Activated CD4-positive, alpha-beta memory T cell treated with anti-CD3 and anti-CD28 coated beads, Interleukin-2, amount 10 ng/mL, durations not matched to agents 7 days and 5 days (primary cell): ENCODE results near the gene TNFSF8. TPM values are rescaled to one million over a fixed set of nuclear protein-coding genes. Genes with fewer than 3 reads are reported as not detected.
A peak's percentile ranks its signal among the peaks of the same experiment; 100 is the strongest.

ENCODE experiments used
- CTCF ChIA-PET: fragments of 350-600 bp; sonication (Branson Sonifier 250); formaldehyde crosslinking; loops from one replicate; lab custom pipeline; 2021; ENCODE audit warnings: antibody characterized with exemption, inconsistent platforms; lab: Charles Lee
- POLR2A ChIA-PET: fragments of 350-600 bp; sonication (Branson Sonifier 250); formaldehyde crosslinking; loops from one replicate; lab custom pipeline; 2021; ENCODE audit warnings: antibody characterized with exemption; lab: Charles Lee
- DNase-seq: peaks from one replicate; pipeline ENCODE4 v3.0.0-alpha.2; 2020
- H3K27ac Mint-ChIP-seq: one replicate; pipeline ENCODE4 v1.8.0; 2021; ENCODE audit warnings: mild to moderate bottlenecking, mixed read lengths
- H3K27me3 Mint-ChIP-seq: one replicate; pipeline ENCODE4 v1.8.0; 2021; ENCODE audit warnings: mixed read lengths
- H3K36me3 Mint-ChIP-seq: one replicate; pipeline ENCODE4 v1.8.0; 2021; ENCODE audit warnings: low read depth, mixed read lengths
- H3K4me1 Mint-ChIP-seq: one replicate; pipeline ENCODE4 v1.8.0; 2021; ENCODE audit warnings: mixed read lengths
- H3K4me3 Mint-ChIP-seq: one replicate; pipeline ENCODE4 v1.8.0; 2021; ENCODE audit warnings: mild to moderate bottlenecking, mixed read lengths
- H3K9me3 Mint-ChIP-seq: one replicate; pipeline ENCODE4 v1.8.0; 2021; ENCODE audit warnings: mixed read lengths
- total RNA-seq, 2 experiments: library from RNA; stranded (reverse); gene quantifications; one replicate each; pipeline ENCODE4 v1.2.3, GENCODE V29; 2021

Gene TNFSF8
- total RNA-seq, 2 experiments from 2014 or later, result 34.6 to 34.8 TPM

GRCh38 chr9:114888607-114889006, 41.8 kb downstream of the TNFSF8 start:
- no peak for DNase-seq
- peaks cover 32% of the 10 kb centered on the region for H3K36me3 Mint-ChIP-seq
- ChIA-PET POLR2A (interaction anchor here (0.5 to 3.7 kb wide), 4 partner anchors 10 to 40 kb away, joined by 3 to 36 read pairs (median 8); no protein-coding TSS in a partner anchor), CTCF (interaction anchor here (1.6 to 1.9 kb wide), 2 partner anchors 126 to 207 kb away, joined by 4 to 8 read pairs; partner anchors contain the start of gene TEX48)
- no peak overlapping the region for H3K4me3 Mint-ChIP-seq
- H3K27ac Mint-ChIP-seq, result no peak overlapping the region
- peaks cover 34% of the 10 kb centered on the region for H3K4me1 Mint-ChIP-seq
- no peaks in the 10 kb centered on the region for H3K27me3 Mint-ChIP-seq
- H3K9me3 Mint-ChIP-seq, result peaks cover 17% of the 10 kb centered on the region

DNA sequence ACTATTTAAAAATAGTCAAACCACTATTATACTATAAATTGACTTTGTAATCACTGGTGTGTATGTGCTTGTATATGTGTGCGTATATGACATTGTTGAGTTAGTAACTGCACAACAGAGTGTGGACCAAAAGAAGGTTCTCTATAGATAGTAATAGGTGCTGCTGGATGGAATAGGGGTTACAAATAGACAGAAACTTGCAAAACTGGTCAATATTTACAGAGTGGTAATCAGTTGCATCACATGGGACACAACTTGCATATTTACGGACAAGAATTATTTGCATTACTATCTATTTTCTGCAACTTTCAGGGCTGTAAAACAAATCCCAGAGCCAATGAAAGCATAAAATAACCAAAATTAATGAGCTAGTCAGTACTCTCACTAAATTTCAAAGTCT, 42.4 kb downstream of the TNFSF8 start:
- H3K27me3 Mint-ChIP-seq, result no peaks in the 10 kb centered on the region
- no peak for DNase-seq
- H3K4me3 Mint-ChIP-seq, result no peak overlapping the region
- CTCF ChIA-PET, result interaction anchor here (1.6 to 1.9 kb wide), 2 partner anchors 127 to 206 kb away, joined by 4 to 8 read pairs; partner anchors contain the start of gene TEX48
- H3K9me3 Mint-ChIP-seq, result peaks cover 16% of the 10 kb centered on the region
- POLR2A ChIA-PET, result interaction anchor here (0.5 to 3.7 kb wide), 4 partner anchors 10 to 41 kb away, joined by 3 to 36 read pairs (median 8); no protein-coding TSS in a partner anchor
- H3K36me3 Mint-ChIP-seq, result peaks cover 26% of the 10 kb centered on the region
- peaks cover 28% of the 10 kb centered on the region for H3K4me1 Mint-ChIP-seq
- no peak overlapping the region for H3K27ac Mint-ChIP-seq

DNA sequence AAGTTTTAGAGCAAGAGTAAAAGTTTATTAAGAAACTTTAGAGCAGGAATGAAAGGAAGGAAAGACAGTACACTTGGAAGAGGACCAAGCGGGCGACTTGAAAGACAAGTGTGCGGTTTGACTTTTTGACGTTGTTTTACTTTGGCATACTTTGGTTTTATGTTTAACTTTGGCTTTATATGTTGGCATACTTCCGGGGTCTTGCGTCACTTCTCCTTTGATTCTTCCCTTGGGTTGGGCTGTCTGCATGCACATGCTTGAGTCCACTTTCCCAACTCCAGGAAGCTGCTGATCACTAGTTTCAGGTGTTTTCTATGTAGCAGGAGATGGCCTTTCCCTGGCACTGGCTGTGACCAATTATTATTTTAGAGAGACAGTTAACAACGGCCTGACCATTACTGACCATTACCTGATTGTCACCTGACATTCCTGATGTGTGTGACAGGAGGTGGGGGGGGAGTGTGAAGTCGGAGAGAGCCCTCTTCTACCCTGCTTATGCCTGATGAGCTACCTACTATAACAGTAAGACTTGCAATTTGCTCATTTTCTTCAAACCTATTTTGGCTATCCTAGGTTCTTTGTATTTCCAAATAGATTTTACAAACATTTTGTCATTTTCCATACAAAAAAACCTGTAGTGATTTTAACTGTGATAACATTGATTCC, 45.5 kb downstream of the TNFSF8 start:
- ChIA-PET POLR2A (no interaction called here), CTCF (no interaction called here)
- no peak for DNase-seq
- H3K4me1 Mint-ChIP-seq, result peaks cover 17% of the 10 kb centered on the region
- H3K27me3 Mint-ChIP-seq, result no peaks in the 10 kb centered on the region
- no peak overlapping the region for H3K4me3 Mint-ChIP-seq
- peaks cover 12% of the 10 kb centered on the region for H3K9me3 Mint-ChIP-seq
- no peak overlapping the region for H3K27ac Mint-ChIP-seq
- H3K36me3 Mint-ChIP-seq, result peaks cover 6% of the 10 kb centered on the region

DNA sequence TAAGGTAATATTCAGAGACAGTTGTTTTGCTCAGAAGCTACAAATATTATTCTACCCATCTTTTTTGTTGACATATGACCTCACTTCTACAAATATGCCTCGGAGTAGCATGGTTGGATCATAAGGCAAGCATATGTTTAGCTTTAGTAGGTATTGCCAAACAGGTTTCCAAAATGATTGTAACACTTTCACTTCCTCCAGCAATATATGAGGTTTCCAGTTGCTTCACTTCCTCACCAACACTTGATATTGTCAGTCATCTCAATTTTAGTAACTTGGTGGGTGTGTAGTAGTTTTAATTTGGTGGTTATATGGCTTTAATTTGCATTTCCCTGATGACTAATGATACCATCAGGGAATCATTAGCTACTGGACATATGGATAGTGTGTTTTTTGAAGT, 46.7 kb downstream of the TNFSF8 start:
- no peaks in the 10 kb centered on the region for H3K27me3 Mint-ChIP-seq
- H3K9me3 Mint-ChIP-seq, result peaks cover 12% of the 10 kb centered on the region
- no peak for DNase-seq
- H3K36me3 Mint-ChIP-seq, result peaks cover 4% of the 10 kb centered on the region
- H3K4me1 Mint-ChIP-seq, result peaks cover 7% of the 10 kb centered on the region
- H3K4me3 Mint-ChIP-seq, result no peak overlapping the region
- POLR2A ChIA-PET, result no interaction called here
- CTCF ChIA-PET, result interaction anchor here (1.2 to 1.5 kb wide), 3 partner anchors 14 to 131 kb away, joined by 3 to 4 read pairs (median 3); no protein-coding TSS in a partner anchor
- no peak overlapping the region for H3K27ac Mint-ChIP-seq

- POLR2A ChIA-PET, result interaction anchor here (1.0 kb wide), 1 partner anchor 9 kb away, joined by 5 read pairs; no protein-coding TSS in a partner anchor
- Mint-ChIP-seq H3K4me1 (peaks cover 2% of the 10 kb centered on the region), H3K27me3 (peaks cover 2% of the 10 kb centered on the region), H3K4me3 (no peak overlapping the region), H3K9me3 (peaks cover 36% of the 10 kb centered on the region), H3K36me3 (peaks cover 17% of the 10 kb centered on the region), H3K27ac (no peak overlapping the region)
- no peak for DNase-seq
- CTCF ChIA-PET, result no interaction called here
These were observed 50.1 kb downstream of the TNFSF8 start for GRCh38 chr9:114880291-114880745.

DNA sequence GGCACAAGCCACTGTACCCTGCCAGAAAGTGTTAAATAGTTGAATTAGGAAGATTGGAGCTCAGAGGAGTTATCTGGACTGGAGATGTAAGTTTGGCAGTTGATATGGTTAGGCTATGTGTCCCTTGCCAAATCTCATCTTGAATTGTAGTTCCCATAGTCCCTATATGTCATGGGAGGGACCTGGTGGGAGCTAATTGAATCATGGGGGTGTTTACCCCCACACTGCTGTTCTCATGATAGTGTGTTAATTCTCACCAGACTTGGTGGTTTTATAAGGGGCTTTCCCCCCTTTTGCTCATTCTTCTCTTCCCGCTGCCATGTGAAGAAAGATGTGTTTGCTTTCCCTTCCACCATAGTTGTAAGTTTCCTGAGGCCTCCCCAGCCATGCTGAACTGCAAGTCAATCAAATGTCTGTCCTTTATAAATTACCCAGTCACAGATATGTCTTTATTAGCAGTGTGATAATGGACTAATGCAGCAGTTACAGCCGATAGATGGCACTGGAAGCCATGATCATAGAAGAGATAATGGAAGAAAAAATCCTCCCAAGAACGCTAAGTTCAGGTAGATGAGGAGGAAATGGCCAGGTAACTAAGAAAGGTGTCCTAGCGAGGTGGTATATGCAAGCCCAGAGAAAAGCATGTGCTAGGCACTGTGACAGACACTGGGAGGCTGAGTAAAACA, 51.4 kb downstream of the TNFSF8 start:
- Mint-ChIP-seq H3K27me3 (peaks cover 2% of the 10 kb centered on the region), H3K27ac (no peak overlapping the region), H3K4me3 (no peak overlapping the region), H3K36me3 (peaks cover 25% of the 10 kb centered on the region), H3K9me3 (peaks cover 45% of the 10 kb centered on the region), H3K4me1 (peaks cover 2% of the 10 kb centered on the region)
- ChIA-PET POLR2A (no interaction called here), CTCF (no interaction called here)
- DNase-seq, result no peak

- ChIA-PET CTCF (interaction anchor here (1.2 to 1.9 kb wide), 2 partner anchors 37 to 63 kb away, joined by 3 to 7 read pairs; no protein-coding TSS in a partner anchor), POLR2A (interaction anchor here (1.2 to 2.1 kb wide), 2 partner anchors 29 to 61 kb away, joined by 4 to 17 read pairs; partner anchors contain the start of gene TNFSF8)
These were observed 60.5 kb downstream of the TNFSF8 start for GRCh38 chr9:114869845-114870244.

GRCh38 chr9:114869378-114869777, 61.0 kb downstream of the TNFSF8 start:
- DNase-seq, result no peak
- H3K9me3 Mint-ChIP-seq, result peaks cover 39% of the 10 kb centered on the region
- H3K27me3 Mint-ChIP-seq, result peaks cover 8% of the 10 kb centered on the region
- CTCF ChIA-PET, result interaction anchor here (1.2 to 1.9 kb wide), 2 partner anchors 38 to 63 kb away, joined by 3 to 7 read pairs; no protein-coding TSS in a partner anchor
- POLR2A ChIA-PET, result interaction anchor here (1.2 to 2.1 kb wide), 2 partner anchors 30 to 61 kb away, joined by 4 to 17 read pairs; partner anchors contain the start of gene TNFSF8
- H3K27ac Mint-ChIP-seq, result peak overlapping the region; percentile 75
- H3K36me3 Mint-ChIP-seq, result peaks cover 55% of the 10 kb centered on the region
- peaks cover 33% of the 10 kb centered on the region for H3K4me1 Mint-ChIP-seq
- no peak overlapping the region for H3K4me3 Mint-ChIP-seq

More at GRCh38 chr9:114869845-114870244, 60.5 kb downstream of the TNFSF8 start:
- no peak overlapping the region for H3K4me3 Mint-ChIP-seq
- H3K9me3 Mint-ChIP-seq, result peaks cover 39% of the 10 kb centered on the region
- peaks cover 33% of the 10 kb centered on the region for H3K4me1 Mint-ChIP-seq
- peak; percentile 64 for DNase-seq
- peaks cover 56% of the 10 kb centered on the region for H3K36me3 Mint-ChIP-seq
- peaks cover 8% of the 10 kb centered on the region for H3K27me3 Mint-ChIP-seq
- H3K27ac Mint-ChIP-seq, result peak overlapping the region; percentile 75

DNA sequence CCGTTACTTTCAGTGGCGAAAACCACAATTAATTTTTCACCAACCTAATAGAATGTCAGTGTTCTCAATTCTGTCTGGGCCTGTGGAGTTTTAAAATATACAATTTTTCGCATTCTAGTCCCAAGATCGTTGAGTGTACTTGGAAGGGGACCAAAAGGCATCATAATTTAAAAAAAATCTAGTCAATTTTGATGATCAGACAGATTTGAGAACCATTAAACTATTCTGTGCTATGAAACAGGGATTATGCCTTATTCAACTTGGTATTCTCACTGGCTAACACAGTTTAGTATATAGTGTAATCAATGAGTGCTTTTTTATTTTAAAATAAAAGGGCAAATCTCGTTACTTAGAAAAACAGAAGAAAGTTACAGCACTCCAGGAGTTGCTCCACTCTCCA, 63.1 kb downstream of the TNFSF8 start:
- H3K4me1 Mint-ChIP-seq, result peaks cover 27% of the 10 kb centered on the region
- DNase-seq, result no peak
- peaks cover 25% of the 10 kb centered on the region for H3K9me3 Mint-ChIP-seq
- ChIA-PET CTCF (interaction anchor here (0.5 kb wide), 1 partner anchor 284 kb away, joined by 3 read pairs; no protein-coding TSS in a partner anchor), POLR2A (no interaction called here)
- peaks cover 5% of the 10 kb centered on the region for H3K27me3 Mint-ChIP-seq
- no peak overlapping the region for H3K4me3 Mint-ChIP-seq
- H3K36me3 Mint-ChIP-seq, result peaks cover 40% of the 10 kb centered on the region
- H3K27ac Mint-ChIP-seq, result no peak overlapping the region

DNA sequence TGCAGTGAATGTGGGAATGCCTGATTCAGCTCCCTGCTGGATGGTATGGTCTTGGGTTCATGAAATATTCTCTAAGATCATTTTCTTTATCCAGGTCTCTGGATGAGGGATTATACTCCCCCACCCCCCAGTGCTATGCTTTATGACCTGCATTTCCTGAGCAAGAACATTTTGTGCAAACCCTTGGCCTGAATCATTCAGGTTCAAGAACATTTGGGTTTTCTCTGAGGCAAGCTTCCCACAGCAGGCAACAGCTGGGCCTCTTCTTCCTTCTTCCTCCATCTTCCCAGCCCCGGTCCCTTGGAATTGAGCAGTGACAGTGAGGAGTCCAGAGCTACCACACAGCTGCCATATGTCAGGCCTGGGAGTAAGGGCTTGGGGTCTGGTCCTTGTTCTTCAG, 65.9 kb downstream of the TNFSF8 start:
- POLR2A ChIA-PET, result interaction anchor here (1.0 kb wide), 1 partner anchor 174 kb away, joined by 3 read pairs; no protein-coding TSS in a partner anchor
- Mint-ChIP-seq H3K36me3 (peaks cover 15% of the 10 kb centered on the region), H3K4me3 (no peak overlapping the region), H3K27ac (no peak overlapping the region), H3K27me3 (peaks cover 15% of the 10 kb centered on the region), H3K4me1 (peaks cover 12% of the 10 kb centered on the region), H3K9me3 (peaks cover 11% of the 10 kb centered on the region)
- DNase-seq, result no peak
- CTCF ChIA-PET, result interaction anchor here (0.7 kb wide), 1 partner anchor 121 kb away, joined by 4 read pairs; no protein-coding TSS in a partner anchor

DNA sequence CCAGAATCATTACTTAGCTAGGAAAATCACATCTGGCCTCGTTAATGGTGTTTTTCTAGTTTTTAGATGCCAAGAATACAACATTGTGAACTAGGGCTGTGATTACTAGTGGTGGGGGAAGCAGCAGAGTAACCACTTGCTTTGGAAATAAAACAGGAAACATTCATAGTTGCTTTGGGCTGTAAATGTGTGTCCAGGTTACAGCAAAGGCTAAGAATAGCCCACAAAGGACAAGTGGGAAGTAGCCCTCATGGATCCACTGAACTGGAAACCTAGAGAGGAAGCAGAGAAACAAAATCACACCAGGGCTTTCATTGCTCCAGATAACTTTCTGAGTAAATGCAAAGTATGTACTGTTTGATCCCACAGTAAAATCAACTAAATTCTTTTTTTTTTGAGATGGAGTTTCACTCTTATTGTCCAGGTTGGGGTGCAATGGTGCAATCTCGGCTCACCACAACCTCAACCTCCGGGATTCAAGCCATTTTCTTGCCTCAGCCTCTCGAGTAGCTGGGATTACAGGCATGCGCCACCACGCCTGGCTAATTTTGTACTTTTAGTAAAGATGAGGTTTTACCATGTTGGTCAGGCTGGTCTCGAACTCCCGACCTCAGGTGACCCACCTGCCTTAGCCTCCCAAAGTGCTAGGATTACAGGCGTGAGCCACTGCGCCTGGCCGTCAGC, 68.3 kb downstream of the TNFSF8 start:
- peaks cover 4% of the 10 kb centered on the region for H3K4me1 Mint-ChIP-seq
- peaks cover 11% of the 10 kb centered on the region for H3K9me3 Mint-ChIP-seq
- H3K27ac Mint-ChIP-seq, result no peak overlapping the region
- ChIA-PET CTCF (interaction anchor here (0.6 to 1.0 kb wide), 2 partner anchors 67 to 180 kb away, joined by 3 to 6 read pairs; partner anchors contain the start of gene TEX48), POLR2A (no interaction called here)
- H3K36me3 Mint-ChIP-seq, result peaks cover 6% of the 10 kb centered on the region
- DNase-seq, result no peak
- H3K4me3 Mint-ChIP-seq, result no peak overlapping the region
- H3K27me3 Mint-ChIP-seq, result peaks cover 28% of the 10 kb centered on the region

DNA sequence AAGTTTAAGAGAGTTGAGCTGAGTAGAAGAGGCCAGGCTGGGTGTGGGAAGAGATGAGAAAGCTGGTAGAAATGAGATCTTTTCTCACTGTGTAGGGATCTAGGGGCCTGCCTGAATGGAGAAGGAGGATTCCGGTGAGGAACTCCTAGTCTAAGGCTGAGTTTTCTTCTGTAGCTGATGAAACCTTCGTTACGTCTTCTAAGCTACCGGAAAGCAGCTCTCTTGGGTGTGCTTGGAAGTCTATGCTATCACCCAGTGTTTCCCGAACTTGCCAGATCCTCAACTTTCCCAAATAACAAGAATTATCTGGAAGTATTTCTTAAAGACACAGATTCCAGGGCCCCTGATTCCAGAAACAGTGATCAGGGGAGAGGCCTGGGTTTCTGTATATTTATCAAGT, 69.1 kb downstream of the TNFSF8 start:
- H3K4me1 Mint-ChIP-seq, result peaks cover 4% of the 10 kb centered on the region
- H3K27me3 Mint-ChIP-seq, result peaks cover 32% of the 10 kb centered on the region
- CTCF ChIA-PET, result interaction anchor here (0.6 to 1.0 kb wide), 2 partner anchors 68 to 180 kb away, joined by 3 to 6 read pairs; partner anchors contain the start of gene TEX48
- H3K36me3 Mint-ChIP-seq, result peaks cover 8% of the 10 kb centered on the region
- H3K9me3 Mint-ChIP-seq, result peaks cover 11% of the 10 kb centered on the region
- POLR2A ChIA-PET, result no interaction called here
- no peak overlapping the region for H3K27ac Mint-ChIP-seq
- DNase-seq, result no peak
- no peak overlapping the region for H3K4me3 Mint-ChIP-seq
